Epithelial cell of esophagus (primary cell): Measurements from ENCODE around the gene SEC11C.

Source experiments
- DNase-seq: peaks from one replicate; pipeline ENCODE4 v3.0.0; 2010; ENCODE audit warnings: low read depth
- H3K4me3 ChIP-seq: 2 replicates; pipeline ENCODE4 v1.5.1; 2011; ENCODE audit warnings: mild to moderate bottlenecking, low read length, control low read depth
- CTCF ChIP-seq: IDR thresholded peaks from 2 replicates; pipeline ENCODE4 v1.5.1; 2011; ENCODE audit warnings: low read depth, mild to moderate bottlenecking, low read length, control low read depth, inconsistent platforms; ENCODE audit not compliant: insufficient read depth; ENCODE audit errors: missing control alignments

SEC11C gene

DNA sequence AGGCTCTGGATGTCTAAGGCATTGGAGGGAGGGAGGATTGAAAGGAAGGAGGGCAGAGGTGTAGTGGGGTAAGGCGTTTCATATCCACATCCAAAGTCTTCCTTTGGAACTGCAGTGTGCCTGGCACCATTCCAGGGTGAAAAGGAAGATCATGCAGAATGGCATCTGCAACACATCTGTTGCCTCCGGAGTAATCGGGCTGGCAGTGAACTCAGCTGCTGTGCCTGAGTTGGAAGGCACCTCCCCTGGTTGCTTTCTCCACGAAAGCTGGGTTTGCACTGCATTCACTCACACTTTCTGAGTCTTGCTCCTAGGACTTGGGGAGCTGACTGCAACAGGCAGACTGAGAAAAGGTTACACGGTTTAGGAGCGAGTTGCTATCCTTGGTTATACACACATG is 30.3 kb upstream of the SEC11C start:
- DNase-seq: no peak
- H3K4me3 ChIP-seq: no peak overlapping the region
- TF ChIP-seq CTCF: no peak

DNA sequence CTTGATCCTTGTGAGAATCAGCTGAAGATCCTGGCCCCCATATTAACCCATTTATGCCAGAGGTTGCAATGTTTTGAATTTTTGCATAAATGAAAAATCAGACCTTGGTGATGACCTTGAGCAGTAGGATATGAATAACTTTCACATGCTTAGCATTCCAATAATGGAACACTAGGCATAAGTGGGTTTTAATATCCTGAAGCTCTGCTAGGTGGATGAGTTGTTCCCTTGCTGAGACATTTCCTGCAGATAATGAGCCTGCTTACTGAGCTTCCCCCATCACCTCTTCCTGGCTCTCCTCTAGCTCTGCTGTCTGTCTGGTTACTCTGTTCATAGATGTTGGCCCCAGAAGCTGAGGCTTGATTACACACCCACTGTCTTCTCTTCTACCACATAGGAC is 25.5 kb upstream of the SEC11C start:
- DNase-seq: no peak
- no peak for TF ChIP-seq CTCF
- no peak overlapping the region for H3K4me3 ChIP-seq

DNA sequence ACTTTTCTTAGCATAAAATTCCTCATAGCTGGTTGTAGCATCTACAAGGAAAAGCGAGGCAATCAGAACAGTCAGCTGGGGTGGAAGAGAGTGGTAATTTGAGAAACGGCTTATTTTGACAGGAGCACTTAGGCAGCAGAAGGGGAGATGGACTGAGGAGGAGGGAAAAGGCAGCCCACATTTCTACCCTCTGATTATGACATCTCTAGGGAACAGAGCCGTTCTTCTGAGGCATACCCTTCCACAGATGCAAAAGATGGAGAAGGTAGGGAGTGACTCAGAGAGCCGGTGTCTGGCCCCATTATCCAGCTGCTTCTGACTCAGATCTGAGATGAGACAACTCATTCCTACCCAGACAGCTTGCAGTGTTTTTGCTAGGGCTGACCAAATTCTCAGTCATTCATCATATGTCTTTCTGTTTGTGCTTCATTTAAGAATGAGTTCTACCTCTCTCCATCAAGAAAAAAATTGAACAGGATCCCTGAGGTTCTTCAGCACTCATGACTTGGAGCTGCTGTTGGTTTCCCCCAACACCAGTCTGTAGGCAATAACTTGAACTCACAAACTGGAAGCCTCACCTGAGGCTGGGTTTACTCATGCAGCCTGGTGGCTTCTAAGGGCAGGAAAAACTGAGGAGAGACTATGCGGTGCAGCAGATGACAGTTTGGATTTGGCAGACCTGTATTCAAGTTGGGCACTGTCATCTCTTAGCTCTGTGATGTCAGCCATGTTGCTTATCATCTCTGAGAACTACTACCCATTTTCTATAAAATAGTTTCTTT is 15.9 kb upstream of the SEC11C start:
- peak; percentile 95 for DNase-seq
- TF ChIP-seq CTCF: no peak
- H3K4me3 ChIP-seq: no peak overlapping the region

GRCh38 chr18:59124370-59124704 is 15.3 kb upstream of the SEC11C start:
- TF ChIP-seq CTCF: no peak

GRCh38 chr18:59127047-59127446 is 12.6 kb upstream of the SEC11C start:
- H3K4me3 ChIP-seq: no peak overlapping the region
- TF ChIP-seq CTCF: no peak
- DNase-seq: no peak

More at GRCh38 chr18:59124370-59124704, 15.3 kb upstream of the SEC11C start:
- DNase-seq: no peak
- H3K4me3 ChIP-seq: no peak overlapping the region

DNA sequence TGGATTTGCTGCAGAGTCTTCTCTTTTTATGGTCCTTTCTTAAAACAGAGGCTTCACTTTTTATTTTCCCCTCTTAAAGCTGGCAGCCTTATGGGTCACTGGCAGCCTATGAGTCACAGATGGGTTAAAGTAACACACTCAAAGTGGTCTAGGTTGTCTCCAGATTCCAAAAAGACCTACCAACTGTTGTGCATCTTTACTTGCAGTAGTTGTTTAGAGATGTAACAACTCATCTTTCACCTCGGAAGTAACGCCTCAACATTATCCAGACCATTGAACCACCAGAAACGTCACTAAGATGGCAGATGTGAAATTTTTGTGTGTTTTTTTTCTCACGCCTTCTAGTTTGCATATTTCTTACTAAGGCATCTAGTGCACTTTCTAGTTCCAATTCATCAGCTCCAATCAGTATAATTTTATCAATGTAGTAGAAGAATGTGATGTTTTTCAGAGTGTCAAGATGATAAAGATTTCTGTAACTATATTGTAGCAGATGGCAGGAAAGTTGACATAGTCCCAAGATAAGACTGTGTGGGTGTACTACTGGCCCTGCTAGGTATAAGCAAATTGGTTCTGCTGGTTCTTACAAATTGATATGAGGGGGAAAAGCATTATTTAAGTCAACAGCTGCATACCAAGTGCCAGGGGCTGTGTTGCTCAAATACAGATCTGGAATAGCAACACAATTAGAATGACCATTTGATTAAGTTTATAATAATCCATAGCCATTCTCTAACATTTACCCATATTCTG is 9.6 kb upstream of the SEC11C start:
- DNase-seq: no peak

More for the DNA sequence above, 9.6 kb upstream of the SEC11C start:
- TF ChIP-seq CTCF: no peak
- H3K4me3 ChIP-seq: no peak overlapping the region
